ENCODE measurements around the gene YOD1.

YOD1 gene

GRCh38 chr1:207088701-207089626, 38.0 kb upstream of the YOD1 start, which contains the start of gene C4BPB:
C4BPB (plus strand) TSS chr1:207088860; CDS start chr1:207089532, 672 bp downstream.
- no peak within 1 kb of the TSS for H3K4me3 ChIP-seq (ENCODE audit: low read depth, low read length)
- ChIA-PET POLR2A (no interaction called here), CTCF (interaction anchor here (0.7 to 3.3 kb wide), 4 partner anchors 9 to 328 kb away, joined by 3 to 13 read pairs (median 6); no protein-coding TSS in a partner anchor)
- no peak for TF ChIP-seq CTCF (IDR thresholded peaks at IDR 0.05; ENCODE audit: insufficient read depth, low read length, missing control alignments)
- no peak for DNase-seq (ENCODE audit: low read depth, low spot score)

GRCh38 chr1:207088161-207088560, 37.2 kb upstream of the YOD1 start:
- TF ChIP-seq CTCF (IDR thresholded peaks at IDR 0.05; ENCODE audit: insufficient read depth, low read length, missing control alignments) = no peak
- no peak for DNase-seq (ENCODE audit: low read depth, low spot score)
- ChIA-PET POLR2A (no interaction called here), CTCF (interaction anchor here (1.0 to 3.3 kb wide), 3 partner anchors 8 to 317 kb away, joined by 3 to 13 read pairs (median 8); no protein-coding TSS in a partner anchor)
- no peak overlapping the region for H3K4me3 ChIP-seq (ENCODE audit: low read depth, low read length)

GRCh38 chr1:207085887-207086286, 34.9 kb upstream of the YOD1 start:
- CTCF ChIA-PET = interaction anchor here (3.4 to 3.8 kb wide), 2 partner anchors 315 to 319 kb away, joined by 25 to 65 read pairs; no protein-coding TSS in a partner anchor
- POLR2A ChIA-PET = no interaction called here
- no peak for DNase-seq (ENCODE audit: low read depth, low spot score)
- no peak for TF ChIP-seq CTCF (IDR thresholded peaks at IDR 0.05; ENCODE audit: insufficient read depth, low read length, missing control alignments)
- H3K4me3 ChIP-seq (ENCODE audit: low read depth, low read length) = no peak overlapping the region

GRCh38 chr1:207084701-207085180, 33.7 kb upstream of the YOD1 start:
- ChIA-PET POLR2A (interaction anchor here (0.6 kb wide), 1 partner anchor 160 kb away, joined by 3 read pairs; no protein-coding TSS in a partner anchor), CTCF (interaction anchor here (0.6 to 3.8 kb wide), 16 partner anchors 9 to 668 kb away, joined by 3 to 65 read pairs (median 6); no protein-coding TSS in a partner anchor)
- DNase-seq (ENCODE audit: low read depth, low spot score) = no peak
- no peak overlapping the region for H3K4me3 ChIP-seq (ENCODE audit: low read depth, low read length)
- peak; percentile 44 for TF ChIP-seq CTCF (IDR thresholded peaks at IDR 0.05; ENCODE audit: insufficient read depth, low read length, missing control alignments)

GRCh38 chr1:207084232-207084631, 33.2 kb upstream of the YOD1 start:
- no peak for TF ChIP-seq CTCF (IDR thresholded peaks at IDR 0.05; ENCODE audit: insufficient read depth, low read length, missing control alignments)
- no peak for DNase-seq (ENCODE audit: low read depth, low spot score)
- CTCF ChIA-PET = interaction anchor here (0.7 to 3.8 kb wide), 16 partner anchors 9 to 435 kb away, joined by 3 to 65 read pairs (median 6); no protein-coding TSS in a partner anchor
- POLR2A ChIA-PET = interaction anchor here (0.6 kb wide), 1 partner anchor 160 kb away, joined by 3 read pairs; no protein-coding TSS in a partner anchor
- H3K4me3 ChIP-seq (ENCODE audit: low read depth, low read length) = no peak overlapping the region

- DNase-seq (ENCODE audit: low read depth, low spot score) = no peak
- no peak for TF ChIP-seq CTCF (IDR thresholded peaks at IDR 0.05; ENCODE audit: insufficient read depth, low read length, missing control alignments)
- H3K4me3 ChIP-seq (ENCODE audit: low read depth, low read length) = no peak overlapping the region
- POLR2A ChIA-PET = interaction anchor here (0.6 kb wide), 1 partner anchor 9 kb away, joined by 3 read pairs; no protein-coding TSS in a partner anchor
- CTCF ChIA-PET = interaction anchor here (0.8 to 3.2 kb wide), 4 partner anchors 10 to 324 kb away, joined by 3 to 16 read pairs (median 4); no protein-coding TSS in a partner anchor
These were observed 30.8 kb upstream of the YOD1 start for GRCh38 chr1:207081806-207082205.
